Measurements from ENCODE around the gene CEACAM19. TPM values are rescaled to one million over a fixed set of nuclear protein-coding genes. Genes with fewer than 3 reads are reported as not detected.
"Not testable (repeated sequence)": the region's sequence is repeated elsewhere in the genome, so short reads cannot be mapped to it uniquely, and the experiment has no call there.

The CEACAM19 gene
- total RNA-seq, 1 experiment from 2014 or later = 3.5 TPM

DNA sequence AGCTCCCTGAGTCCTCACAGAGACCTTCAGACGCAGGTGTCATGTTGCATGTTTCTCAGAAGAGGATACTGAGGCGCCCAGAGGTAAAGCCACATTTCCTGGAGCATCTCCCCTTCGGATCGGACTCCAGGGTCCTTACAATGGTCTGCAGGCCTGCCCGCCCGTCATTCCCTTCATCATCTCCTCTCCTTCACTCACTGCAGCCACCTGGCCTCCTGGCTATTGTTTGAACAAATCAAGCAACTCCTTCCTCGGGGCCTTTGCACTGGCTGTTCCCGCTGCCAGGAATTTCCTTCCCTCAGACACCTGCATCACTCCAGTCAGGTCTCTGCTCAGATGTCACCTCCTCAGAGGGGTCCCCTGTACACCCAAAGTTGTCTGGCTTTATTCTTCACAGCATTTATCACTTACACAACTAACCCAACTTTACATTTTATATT is 48.0 kb downstream of the CEACAM19 start:
- Mint-ChIP-seq H3K4me3 (peak overlapping the region in 1 of 2 experiments; percentile 46; a peak in 1 of 5 replicates), H3K4me1 (peaks cover 11 to 13% of the 10 kb centered on the region in 2 experiments), H3K27me3 (ENCODE audit: low read depth) (peaks cover 5% of the 10 kb centered on the region), H3K9me3 (peaks cover 18% of the 10 kb centered on the region in 2 experiments), H3K27ac (peak overlapping the region in 1 of 3 experiments; percentile 62; a peak in 1 of 7 replicates), H3K36me3 (ENCODE audit: insufficient read depth in 1 of 3, low read depth in 3 of 3) (peaks cover 14 to 15% (median 15%) of the 10 kb centered on the region in 3 experiments)
- H3K27me3 ChIP-seq (ENCODE audit: insufficient read depth, low read length) = no peaks in the 10 kb centered on the region
- no peak overlapping the region for H4K8ac ChIP-seq (replicated peaks; ENCODE audit: insufficient read length, low read depth, low read length)
- H2AK5ac ChIP-seq (ENCODE audit: insufficient read length, low read length) = no peak overlapping the region
- H2AFZ ChIP-seq (ENCODE audit: low read length) = no peak overlapping the region
- H2BK12ac ChIP-seq (ENCODE audit: insufficient read length, low read depth, low read length) = no peak overlapping the region
- peak overlapping the region; percentile 61 for H3K18ac ChIP-seq (ENCODE audit: insufficient read length, low read depth, low read length)
- H3K4me1 ChIP-seq (ENCODE audit: insufficient read depth, low read length) = no peaks in the 10 kb centered on the region; the same call in 1 of the 2 replicates
- TF ChIP-seq, protein P1, sequence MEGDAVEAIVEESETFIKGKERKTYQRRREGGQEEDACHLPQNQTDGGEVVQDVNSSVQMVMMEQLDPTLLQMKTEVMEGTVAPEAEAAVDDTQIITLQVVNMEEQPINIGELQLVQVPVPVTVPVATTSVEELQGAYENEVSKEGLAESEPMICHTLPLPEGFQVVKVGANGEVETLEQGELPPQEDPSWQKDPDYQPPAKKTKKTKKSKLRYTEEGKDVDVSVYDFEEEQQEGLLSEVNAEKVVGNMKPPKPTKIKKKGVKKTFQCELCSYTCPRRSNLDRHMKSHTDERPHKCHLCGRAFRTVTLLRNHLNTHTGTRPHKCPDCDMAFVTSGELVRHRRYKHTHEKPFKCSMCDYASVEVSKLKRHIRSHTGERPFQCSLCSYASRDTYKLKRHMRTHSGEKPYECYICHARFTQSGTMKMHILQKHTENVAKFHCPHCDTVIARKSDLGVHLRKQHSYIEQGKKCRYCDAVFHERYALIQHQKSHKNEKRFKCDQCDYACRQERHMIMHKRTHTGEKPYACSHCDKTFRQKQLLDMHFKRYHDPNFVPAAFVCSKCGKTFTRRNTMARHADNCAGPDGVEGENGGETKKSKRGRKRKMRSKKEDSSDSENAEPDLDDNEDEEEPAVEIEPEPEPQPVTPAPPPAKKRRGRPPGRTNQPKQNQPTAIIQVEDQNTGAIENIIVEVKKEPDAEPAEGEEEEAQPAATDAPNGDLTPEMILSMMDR (conservative IDR thresholded peaks at IDR 0.05) = no peak
- H3K9ac ChIP-seq (ENCODE audit: extremely low read depth, insufficient read length, low read length) = no peak overlapping the region
- peak overlapping the region; percentile 56; the same call in 1 of the 2 replicates for H3K14ac ChIP-seq (ENCODE audit: insufficient read depth, low read length)
- no peak overlapping the region for H3T11ph ChIP-seq (ENCODE audit: low read length)
- peak overlapping the region; percentile 95; the same call in 1 of the 2 replicates for H2BK15ac ChIP-seq (ENCODE audit: low read depth, low read length)
- H4K91ac ChIP-seq (ENCODE audit: insufficient read length, low read depth, low read length) = no peak overlapping the region
- peak overlapping the region; percentile 94 for H3K56ac ChIP-seq (ENCODE audit: insufficient read length, low read depth, low read length)
- peak; percentile 62 for DNase-seq
- H2BK20ac ChIP-seq (ENCODE audit: low read depth, low read length, poor library complexity, severe bottlenecking) = no peak overlapping the region
- H3K23ac ChIP-seq (ENCODE audit: insufficient read length, low read depth, low read length) = no peak overlapping the region
- H3K27ac ChIP-seq (ENCODE audit: insufficient read length, low read depth, low read length) = no peak overlapping the region
- no peaks in the 10 kb centered on the region for H4K20me1 ChIP-seq (ENCODE audit: control insufficient read depth, insufficient read depth, insufficient read length)
- H3K9me3 ChIP-seq (ENCODE audit: control insufficient read depth, low read depth, low read length) = peaks cover 5% of the 10 kb centered on the region
- no peaks in the 10 kb centered on the region for H3K79me2 ChIP-seq (ENCODE audit: insufficient read depth, low read length)
- no peak overlapping the region for H2BK120ac ChIP-seq (ENCODE audit: low read depth, low read length, poor library complexity, severe bottlenecking)
- WGBS (ENCODE audit: extremely low coverage, insufficient read length, low lambda C conversion rate) = no CpG with 5 or more reads among the region's 8 CpGs
- H3K79me1 ChIP-seq (ENCODE audit: insufficient read depth, low read depth, low read length, poor library complexity, severe bottlenecking) = no peaks in the 10 kb centered on the region
- H4K5ac ChIP-seq (ENCODE audit: insufficient read length, low read depth, low read length) = peak overlapping the region; percentile 36
- H3K4ac ChIP-seq (ENCODE audit: low read depth, low read length) = no peak overlapping the region
- H3K23me2 ChIP-seq (ENCODE audit: insufficient read length, low read depth, low read length, poor library complexity, severe bottlenecking) = no peaks in the 10 kb centered on the region
- peak overlapping the region; percentile 35 for H2BK5ac ChIP-seq (ENCODE audit: insufficient read length, low read length)
- peak overlapping the region; percentile 73 for H3K4me2 ChIP-seq (ENCODE audit: insufficient read depth, insufficient read length, low read length)

DNA sequence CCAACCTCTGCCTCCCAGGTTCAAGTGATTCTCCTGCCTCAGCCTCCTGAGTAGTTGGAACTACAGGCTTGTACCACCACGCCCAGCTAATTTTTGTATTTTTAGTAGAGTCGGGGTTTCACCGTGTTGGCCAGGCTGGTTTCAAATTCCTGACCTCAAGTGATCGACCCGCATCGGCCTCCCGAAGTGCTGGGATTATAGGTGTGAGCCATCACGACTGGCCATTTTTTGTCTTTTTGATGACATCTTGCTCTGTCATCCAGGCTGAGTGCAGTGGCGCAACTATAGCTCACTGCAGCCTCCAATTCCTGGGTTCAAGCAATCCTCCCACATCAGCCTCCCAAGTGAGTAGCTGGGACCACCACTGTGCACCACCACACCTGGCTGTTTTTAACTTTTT is 49.1 kb downstream of the CEACAM19 start:
- not testable (repeated sequence) for H3K4me2 ChIP-seq (ENCODE audit: insufficient read depth, insufficient read length, low read length); H3T11ph ChIP-seq (ENCODE audit: low read length); H3K56ac ChIP-seq (ENCODE audit: insufficient read length, low read depth, low read length); H2BK120ac ChIP-seq (ENCODE audit: low read depth, low read length, poor library complexity, severe bottlenecking); H3K27me3 ChIP-seq (ENCODE audit: insufficient read depth, low read length); H2AFZ ChIP-seq (ENCODE audit: low read length); H3K4me1 ChIP-seq (ENCODE audit: insufficient read depth, low read length); H3K4ac ChIP-seq (ENCODE audit: low read depth, low read length); H2BK12ac ChIP-seq (ENCODE audit: insufficient read length, low read depth, low read length); H3K9me3 Mint-ChIP-seq; H4K5ac ChIP-seq (ENCODE audit: insufficient read length, low read depth, low read length); H4K8ac ChIP-seq (replicated peaks; ENCODE audit: insufficient read length, low read depth, low read length); H3K18ac ChIP-seq (ENCODE audit: insufficient read length, low read depth, low read length); DNase-seq; H3K79me2 ChIP-seq (ENCODE audit: insufficient read depth, low read length); H3K9ac ChIP-seq (ENCODE audit: extremely low read depth, insufficient read length, low read length); H3K9me3 ChIP-seq (ENCODE audit: control insufficient read depth, low read depth, low read length); H3K27ac ChIP-seq (ENCODE audit: insufficient read length, low read depth, low read length); H2BK5ac ChIP-seq (ENCODE audit: insufficient read length, low read length); H4K91ac ChIP-seq (ENCODE audit: insufficient read length, low read depth, low read length); H2BK15ac ChIP-seq (ENCODE audit: low read depth, low read length); H3K23ac ChIP-seq (ENCODE audit: insufficient read length, low read depth, low read length); H3K27ac Mint-ChIP-seq; H2BK20ac ChIP-seq (ENCODE audit: low read depth, low read length, poor library complexity, severe bottlenecking); H4K20me1 ChIP-seq (ENCODE audit: control insufficient read depth, insufficient read depth, insufficient read length); H3K36me3 Mint-ChIP-seq (ENCODE audit: insufficient read depth in 1 of 3, low read depth in 3 of 3); H3K23me2 ChIP-seq (ENCODE audit: insufficient read length, low read depth, low read length, poor library complexity, severe bottlenecking); H2AK5ac ChIP-seq (ENCODE audit: insufficient read length, low read length); H3K27me3 Mint-ChIP-seq (ENCODE audit: low read depth); H3K4me3 Mint-ChIP-seq; H3K79me1 ChIP-seq (ENCODE audit: insufficient read depth, low read depth, low read length, poor library complexity, severe bottlenecking); H3K14ac ChIP-seq (ENCODE audit: insufficient read depth, low read length)
- H3K4me1 Mint-ChIP-seq = peaks cover 12 to 13% of the 10 kb centered on the region in 2 experiments
- no CpG with 5 or more reads among the region's 9 CpGs for WGBS (ENCODE audit: extremely low coverage, insufficient read length, low lambda C conversion rate)
